Measurements from ENCODE around the gene GAMT. TPM values are rescaled to one million over a fixed set of nuclear protein-coding genes. Genes with fewer than 3 reads are reported as not detected.
A peak's percentile ranks its signal among the peaks of the same experiment; 100 is the strongest.

GAMT gene
- total and polyA plus RNA-seq, 2 experiments from 2014 or later = 121 to 170 TPM

GRCh38 chr19:1445185-1445931 lies 44.0 kb upstream of the GAMT start:
- Histone ChIP-seq H3K4me1 (ENCODE audit: insufficient read depth) (peaks cover 17% of the 10 kb centered on the region), H2AFZ (peak overlapping the region; percentile 68), H3K9me2 (replicated peaks; ENCODE audit: insufficient read depth) (no peaks in the 10 kb centered on the region), H3K9me3 (ENCODE audit: low read depth) (no peaks in the 10 kb centered on the region), H3K4me3 (peak overlapping the region; percentile 55), H3K79me2 (peaks cover 7% of the 10 kb centered on the region), H3K27me3 (peaks cover 42% of the 10 kb centered on the region), H3K4me2 (peak overlapping the region; percentile 96), H3K36me3 (replicated peaks; ENCODE audit: insufficient read depth, low read depth) (no peaks in the 10 kb centered on the region), H3K27ac (no peak overlapping the region), H4K20me1 (ENCODE audit: insufficient read depth, poor library complexity, severe bottlenecking) (peaks cover 25% of the 10 kb centered on the region)
- WGBS (ENCODE audit: low lambda C conversion rate, missing lambda C conversion rate) = 5% methylated on average over 45 of the region's 70 CpGs
- TF ChIP-seq EZH2 (IDR thresholded peaks at IDR 0.05; ENCODE audit: borderline replicate concordance) = no peak
- TF ChIP-seq CTCF (IDR thresholded peaks at IDR 0.05; ENCODE audit: poor library complexity) = peak; percentile 63
- peak; percentile 86 for DNase-seq (ENCODE audit: low spot score)

- no peak for TF ChIP-seq CTCF (IDR thresholded peaks at IDR 0.05; ENCODE audit: poor library complexity)
- no peak for TF ChIP-seq EZH2phosphoT487 (IDR thresholded peaks at IDR 0.05; ENCODE audit: low read depth, severe bottlenecking, unreplicated experiment)
- TF ChIP-seq EZH2 (IDR thresholded peaks at IDR 0.05; ENCODE audit: borderline replicate concordance) = no peak
- Histone ChIP-seq H3K9me2 (replicated peaks; ENCODE audit: insufficient read depth) (no peaks in the 10 kb centered on the region), H3K4me3 (no peak overlapping the region), H3K79me2 (peaks cover 28% of the 10 kb centered on the region), H4K20me1 (ENCODE audit: insufficient read depth, poor library complexity, severe bottlenecking) (peaks cover 41% of the 10 kb centered on the region), H3K27me3 (peaks cover 11% of the 10 kb centered on the region), H2AFZ (no peak overlapping the region), H3K4me2 (no peak overlapping the region), H3K9me3 (ENCODE audit: low read depth) (no peaks in the 10 kb centered on the region), H3K36me3 (replicated peaks; ENCODE audit: insufficient read depth, low read depth) (no peaks in the 10 kb centered on the region), H3K27ac (no peak overlapping the region), H3K4me1 (ENCODE audit: insufficient read depth) (peaks cover 21% of the 10 kb centered on the region)
- DNase-seq (ENCODE audit: low spot score) = no peak
- 93% methylated on average over 25 of the region's 25 CpGs for WGBS (ENCODE audit: low lambda C conversion rate, missing lambda C conversion rate)
Measured at GRCh38 chr19:1441677-1442438, 40.5 kb upstream of the GAMT start.

- WGBS (ENCODE audit: low lambda C conversion rate, missing lambda C conversion rate) = 94% methylated on average over 8 of the region's 9 CpGs
- Histone ChIP-seq H4K20me1 (ENCODE audit: insufficient read depth, poor library complexity, severe bottlenecking) (peaks cover 41% of the 10 kb centered on the region), H3K4me3 (no peak overlapping the region), H3K4me2 (no peak overlapping the region), H3K27ac (no peak overlapping the region), H3K27me3 (peaks cover 4% of the 10 kb centered on the region), H3K79me2 (peaks cover 28% of the 10 kb centered on the region), H3K4me1 (ENCODE audit: insufficient read depth) (peaks cover 19% of the 10 kb centered on the region), H3K36me3 (replicated peaks; ENCODE audit: insufficient read depth, low read depth) (no peaks in the 10 kb centered on the region), H3K9me2 (replicated peaks; ENCODE audit: insufficient read depth) (no peaks in the 10 kb centered on the region), H3K9me3 (ENCODE audit: low read depth) (no peaks in the 10 kb centered on the region), H2AFZ (no peak overlapping the region)
- DNase-seq (ENCODE audit: low spot score) = no peak
- TF ChIP-seq EZH2phosphoT487 (IDR thresholded peaks at IDR 0.05; ENCODE audit: low read depth, severe bottlenecking, unreplicated experiment) (no peak), EZH2 (IDR thresholded peaks at IDR 0.05; ENCODE audit: borderline replicate concordance) (no peak), CTCF (IDR thresholded peaks at IDR 0.05; ENCODE audit: poor library complexity) (no peak)
Measured at GRCh38 chr19:1441022-1441426, 39.7 kb upstream of the GAMT start.

Measured in hepatocyte (in vitro differentiated cells).